ENCODE measurements around the gene ZCCHC2. TPM values are rescaled to one million over a fixed set of nuclear protein-coding genes. Genes with fewer than 3 reads are reported as not detected.

ZCCHC2 gene
- total and polyA plus RNA-seq, 9 of the 15 experiments (the other 6 are each of a cell fraction or from before 2014, with no cell fraction given): 1.0 to 9.2 (median 6.0) TPM

DNA sequence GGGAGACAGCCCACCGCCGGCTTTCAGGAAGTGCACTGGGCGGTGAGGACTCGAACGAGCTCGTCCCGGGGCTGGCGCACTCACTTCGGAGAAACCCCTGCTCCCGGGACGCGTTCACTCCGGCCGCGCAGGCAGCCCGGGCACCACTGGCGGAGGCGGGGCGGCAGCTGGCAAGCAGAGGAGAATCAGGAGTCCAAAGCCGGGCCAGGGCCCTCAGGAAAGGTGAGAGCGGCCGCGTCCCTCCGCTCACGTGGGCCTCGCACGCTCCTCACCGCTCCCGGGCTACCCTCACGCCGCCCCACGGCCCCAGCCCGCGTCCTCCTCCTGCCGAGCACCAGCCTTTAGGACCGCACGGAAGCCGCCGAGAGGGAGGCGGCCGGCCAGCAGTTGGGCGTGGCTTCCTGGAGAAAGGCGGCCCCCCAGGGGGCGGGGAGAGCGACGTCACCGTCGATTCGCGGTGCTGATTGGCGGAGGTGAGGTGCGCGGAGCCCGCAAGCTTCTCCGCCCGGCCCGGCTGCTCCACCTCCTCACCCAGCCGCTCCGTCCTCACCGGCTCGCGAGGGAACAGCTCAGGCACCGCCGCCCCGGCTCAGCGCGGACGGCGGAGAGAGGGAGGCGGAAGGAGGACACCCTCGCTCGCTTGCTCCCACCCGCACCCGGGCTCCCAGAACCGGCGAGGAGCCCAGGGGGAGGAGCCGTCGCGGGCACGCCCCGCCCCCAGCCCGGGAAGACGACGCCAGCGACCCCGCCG lies at the start of gene ZCCHC2 (continued):
- TF ChIP-seq, protein P1, sequence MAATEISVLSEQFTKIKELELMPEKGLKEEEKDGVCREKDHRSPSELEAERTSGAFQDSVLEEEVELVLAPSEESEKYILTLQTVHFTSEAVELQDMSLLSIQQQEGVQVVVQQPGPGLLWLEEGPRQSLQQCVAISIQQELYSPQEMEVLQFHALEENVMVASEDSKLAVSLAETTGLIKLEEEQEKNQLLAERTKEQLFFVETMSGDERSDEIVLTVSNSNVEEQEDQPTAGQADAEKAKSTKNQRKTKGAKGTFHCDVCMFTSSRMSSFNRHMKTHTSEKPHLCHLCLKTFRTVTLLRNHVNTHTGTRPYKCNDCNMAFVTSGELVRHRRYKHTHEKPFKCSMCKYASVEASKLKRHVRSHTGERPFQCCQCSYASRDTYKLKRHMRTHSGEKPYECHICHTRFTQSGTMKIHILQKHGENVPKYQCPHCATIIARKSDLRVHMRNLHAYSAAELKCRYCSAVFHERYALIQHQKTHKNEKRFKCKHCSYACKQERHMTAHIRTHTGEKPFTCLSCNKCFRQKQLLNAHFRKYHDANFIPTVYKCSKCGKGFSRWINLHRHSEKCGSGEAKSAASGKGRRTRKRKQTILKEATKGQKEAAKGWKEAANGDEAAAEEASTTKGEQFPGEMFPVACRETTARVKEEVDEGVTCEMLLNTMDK (IDR thresholded peaks at IDR 0.05; ENCODE audit: borderline replicate concordance, insufficient read depth, low read depth, low read length, poor library complexity, severe bottlenecking): no peak
- TF ChIP-seq ARHGAP35 (IDR thresholded peaks at IDR 0.05; ENCODE audit: partially characterized antibody): no peak
- TF ChIP-seq FOSL1 (tag; conservative IDR thresholded peaks at IDR 0.05): peak; percentile 38; the same call in 1 of the 2 replicates
- TF ChIP-seq, protein P2, sequence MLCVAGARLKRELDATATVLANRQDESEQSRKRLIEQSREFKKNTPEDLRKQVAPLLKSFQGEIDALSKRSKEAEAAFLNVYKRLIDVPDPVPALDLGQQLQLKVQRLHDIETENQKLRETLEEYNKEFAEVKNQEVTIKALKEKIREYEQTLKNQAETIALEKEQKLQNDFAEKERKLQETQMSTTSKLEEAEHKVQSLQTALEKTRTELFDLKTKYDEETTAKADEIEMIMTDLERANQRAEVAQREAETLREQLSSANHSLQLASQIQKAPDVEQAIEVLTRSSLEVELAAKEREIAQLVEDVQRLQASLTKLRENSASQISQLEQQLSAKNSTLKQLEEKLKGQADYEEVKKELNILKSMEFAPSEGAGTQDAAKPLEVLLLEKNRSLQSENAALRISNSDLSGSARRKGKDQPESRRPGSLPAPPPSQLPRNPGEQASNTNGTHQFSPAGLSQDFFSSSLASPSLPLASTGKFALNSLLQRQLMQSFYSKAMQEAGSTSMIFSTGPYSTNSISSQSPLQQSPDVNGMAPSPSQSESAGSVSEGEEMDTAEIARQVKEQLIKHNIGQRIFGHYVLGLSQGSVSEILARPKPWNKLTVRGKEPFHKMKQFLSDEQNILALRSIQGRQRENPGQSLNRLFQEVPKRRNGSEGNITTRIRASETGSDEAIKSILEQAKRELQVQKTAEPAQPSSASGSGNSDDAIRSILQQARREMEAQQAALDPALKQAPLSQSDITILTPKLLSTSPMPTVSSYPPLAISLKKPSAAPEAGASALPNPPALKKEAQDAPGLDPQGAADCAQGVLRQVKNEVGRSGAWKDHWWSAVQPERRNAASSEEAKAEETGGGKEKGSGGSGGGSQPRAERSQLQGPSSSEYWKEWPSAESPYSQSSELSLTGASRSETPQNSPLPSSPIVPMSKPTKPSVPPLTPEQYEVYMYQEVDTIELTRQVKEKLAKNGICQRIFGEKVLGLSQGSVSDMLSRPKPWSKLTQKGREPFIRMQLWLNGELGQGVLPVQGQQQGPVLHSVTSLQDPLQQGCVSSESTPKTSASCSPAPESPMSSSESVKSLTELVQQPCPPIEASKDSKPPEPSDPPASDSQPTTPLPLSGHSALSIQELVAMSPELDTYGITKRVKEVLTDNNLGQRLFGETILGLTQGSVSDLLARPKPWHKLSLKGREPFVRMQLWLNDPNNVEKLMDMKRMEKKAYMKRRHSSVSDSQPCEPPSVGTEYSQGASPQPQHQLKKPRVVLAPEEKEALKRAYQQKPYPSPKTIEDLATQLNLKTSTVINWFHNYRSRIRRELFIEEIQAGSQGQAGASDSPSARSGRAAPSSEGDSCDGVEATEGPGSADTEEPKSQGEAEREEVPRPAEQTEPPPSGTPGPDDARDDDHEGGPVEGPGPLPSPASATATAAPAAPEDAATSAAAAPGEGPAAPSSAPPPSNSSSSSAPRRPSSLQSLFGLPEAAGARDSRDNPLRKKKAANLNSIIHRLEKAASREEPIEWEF (CRISPR knock-in tag; IDR thresholded peaks at IDR 0.05): no peak
- TF ChIP-seq, protein P3, sequence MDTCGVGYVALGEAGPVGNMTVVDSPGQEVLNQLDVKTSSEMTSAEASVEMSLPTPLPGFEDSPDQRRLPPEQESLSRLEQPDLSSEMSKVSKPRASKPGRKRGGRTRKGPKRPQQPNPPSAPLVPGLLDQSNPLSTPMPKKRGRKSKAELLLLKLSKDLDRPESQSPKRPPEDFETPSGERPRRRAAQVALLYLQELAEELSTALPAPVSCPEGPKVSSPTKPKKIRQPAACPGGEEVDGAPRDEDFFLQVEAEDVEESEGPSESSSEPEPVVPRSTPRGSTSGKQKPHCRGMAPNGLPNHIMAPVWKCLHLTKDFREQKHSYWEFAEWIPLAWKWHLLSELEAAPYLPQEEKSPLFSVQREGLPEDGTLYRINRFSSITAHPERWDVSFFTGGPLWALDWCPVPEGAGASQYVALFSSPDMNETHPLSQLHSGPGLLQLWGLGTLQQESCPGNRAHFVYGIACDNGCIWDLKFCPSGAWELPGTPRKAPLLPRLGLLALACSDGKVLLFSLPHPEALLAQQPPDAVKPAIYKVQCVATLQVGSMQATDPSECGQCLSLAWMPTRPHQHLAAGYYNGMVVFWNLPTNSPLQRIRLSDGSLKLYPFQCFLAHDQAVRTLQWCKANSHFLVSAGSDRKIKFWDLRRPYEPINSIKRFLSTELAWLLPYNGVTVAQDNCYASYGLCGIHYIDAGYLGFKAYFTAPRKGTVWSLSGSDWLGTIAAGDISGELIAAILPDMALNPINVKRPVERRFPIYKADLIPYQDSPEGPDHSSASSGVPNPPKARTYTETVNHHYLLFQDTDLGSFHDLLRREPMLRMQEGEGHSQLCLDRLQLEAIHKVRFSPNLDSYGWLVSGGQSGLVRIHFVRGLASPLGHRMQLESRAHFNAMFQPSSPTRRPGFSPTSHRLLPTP (IDR thresholded peaks at IDR 0.05; ENCODE audit: borderline replicate concordance, extremely low read depth, insufficient read length): no peak
- TF ChIP-seq ZNF316 (IDR thresholded peaks at IDR 0.05): no peak
- TF ChIP-seq RBM22 (IDR thresholded peaks at IDR 0.05; ENCODE audit: low read depth, low read length, poor library complexity, severe bottlenecking): no peak
- no peak for TF ChIP-seq MEF2D (tag; conservative IDR thresholded peaks at IDR 0.05; ENCODE audit: low read depth)
- TF ChIP-seq ILF3 (IDR thresholded peaks at IDR 0.05; ENCODE audit: borderline replicate concordance): no peak
- TF ChIP-seq SLC30A9 (CRISPR knock-in tag; IDR thresholded peaks at IDR 0.05): no peak
- peak; percentile 22; the same call in 1 of the 2 replicates for TF ChIP-seq ATF1 (CRISPR knock-in tag; IDR thresholded peaks at IDR 0.05)
- peak; percentile 93 for TF ChIP-seq ATF1 (tag; IDR thresholded peaks at IDR 0.05)
- TF ChIP-seq ETV6 (IDR thresholded peaks at IDR 0.05; ENCODE audit: borderline replicate concordance in 1 of 2, low read depth in 2 of 2, low read length in 1 of 2): 0 out of 4 replicates have a peak, but pooled peaks of 1 of the 2 experiments have one; percentile 12
- no peak for TF ChIP-seq ETV6 (CRISPR knock-in tag; IDR thresholded peaks at IDR 0.05; ENCODE audit: borderline replicate concordance)
- TF ChIP-seq XRCC5 (IDR thresholded peaks at IDR 0.05; ENCODE audit: low read depth, low read length): peak; percentile 93
- TF ChIP-seq NR2C1 (IDR thresholded peaks at IDR 0.05): no peak
- no peak for TF ChIP-seq NR2C1 (tag; IDR thresholded peaks at IDR 0.05)
- no peak for TF ChIP-seq ZNF830 (CRISPR knock-in tag; IDR thresholded peaks at IDR 0.05)

All from K562 (cell line).